CD4-positive, alpha-beta T cell (primary cell): ENCODE results near the gene KCNQ1OT1. TPM values are rescaled to one million over a fixed set of nuclear protein-coding genes. Genes with fewer than 3 reads are reported as not detected.

Experiments used
- ATAC-seq: fragments of 200-7000 bp; cut with Tn5 transposase; one replicate; pipeline ENCODE4 v1.10.0; 2022; ENCODE audit warnings: mild to moderate bottlenecking; ENCODE audit not compliant: poor library complexity
- CTCF ChIA-PET: fragments of 350-600 bp; sonication (Branson Sonifier 250); formaldehyde crosslinking; loops from one replicate; lab custom pipeline; 2021; ENCODE audit warnings: antibody characterized with exemption, inconsistent platforms; lab: Charles Lee
- POLR2A ChIA-PET: fragments of 350-600 bp; sonication (Branson Sonifier 250); formaldehyde crosslinking; loops from one replicate; lab custom pipeline; 2021; ENCODE audit warnings: antibody characterized with exemption, inconsistent platforms; lab: Charles Lee
- DNase-seq, 14 experiments: peaks; one replicate each; pipeline ENCODE4 v3.0.0-alpha.2; 2013 to 2020; ENCODE audit warnings: mixed read lengths in 2 of 14
- H3K27ac ChIP-seq, 2 donors: one replicate each; pipeline versions ENCODE4 v1.5.1 to v1.7.0; 2013; ENCODE audit warnings: low read length in 2 of 2, low read depth in 1 of 2, mild to moderate bottlenecking in 1 of 2
- H3K27me3 ChIP-seq, 2 experiments: 1 replicate in 1 of 2; 2 replicates in 1 of 2; pipeline versions ENCODE4 v1.6.1 to v1.7.0; 2013; ENCODE audit warnings: low read length in 2 of 2, control low read depth in 1 of 2, mild to moderate bottlenecking in 1 of 2, moderate library complexity in 1 of 2; ENCODE audit not compliant: insufficient read depth in 2 of 2, control insufficient read depth in 1 of 2
- H3K36me3 ChIP-seq: one replicate; pipeline ENCODE4 v1.6.1; 2013; ENCODE audit warnings: low read length, control low read depth; ENCODE audit not compliant: insufficient read depth
- H3K4me1 ChIP-seq: one replicate; pipeline ENCODE4 v1.6.1; 2013; ENCODE audit warnings: low read length, control low read depth; ENCODE audit not compliant: insufficient read depth
- H3K4me3 ChIP-seq: one replicate; pipeline ENCODE4 v1.5.1; 2013; ENCODE audit warnings: mild to moderate bottlenecking, low read length, moderate library complexity
- H3K9me3 ChIP-seq, 2 experiments: 1 replicate in 1 of 2; 2 replicates in 1 of 2; pipeline versions ENCODE4 v1.6.1 to v1.7.0; 2013; ENCODE audit warnings: low read length in 2 of 2, mild to moderate bottlenecking in 2 of 2, control low read depth in 1 of 2, moderate library complexity in 1 of 2; ENCODE audit not compliant: control insufficient read depth in 1 of 2, insufficient read depth in 1 of 2
- H3K27ac Mint-ChIP-seq: one replicate; pipeline ENCODE4 v1.8.0; 2020; ENCODE audit warnings: mixed read lengths
- H3K27me3 Mint-ChIP-seq: one replicate; pipeline ENCODE4 v1.8.0; 2021; ENCODE audit warnings: mixed read lengths
- H3K36me3 Mint-ChIP-seq: one replicate; pipeline ENCODE4 v1.8.0; 2021; ENCODE audit warnings: low read depth, mixed read lengths
- H3K4me1 Mint-ChIP-seq: one replicate; pipeline ENCODE4 v1.8.0; 2021; ENCODE audit warnings: low read depth, mixed read lengths
- H3K4me3 Mint-ChIP-seq: one replicate; pipeline ENCODE4 v1.8.0; 2020; ENCODE audit warnings: mild to moderate bottlenecking, mixed read lengths
- H3K9me3 Mint-ChIP-seq: one replicate; pipeline ENCODE4 v1.8.0; 2020; ENCODE audit warnings: mixed read lengths
- CTCF ChIP-seq: fragments of 200-600 bp; IDR thresholded peaks from one replicate; pipeline ENCODE4 v1.8.0; 2022; ENCODE audit warnings: antibody characterized with exemption, mild to moderate bottlenecking
- intact Hi-C, 2 experiments: fragments of 100-400 bp; cut with DNase I in 1 of 2; cut with micrococcal nuclease in 1 of 2; formaldehyde crosslinking; loops; one replicate each; pipeline versions ENCODE4 v1.15.1 to v1.9.0; 2023 to 2025; cut with DNase I, micrococcal nuclease
- total RNA-seq, 174 experiments: library from RNA in 2 of 174; stranded (reverse) in 2 of 174; gene quantifications; one replicate each; pipeline ENCODE4 v1.2.3 and lab custom pipeline; 2021 to 2026

KCNQ1OT1 gene
- total RNA-seq, 2 experiments from 2014 or later: 0.17 to 0.22 TPM

GRCh38 chr11:2588809-2589537 lies 110.8 kb downstream of the KCNQ1OT1 start:
- no peak overlapping the region for H3K4me3 Mint-ChIP-seq
- CTCF ChIA-PET: no interaction called here
- intact Hi-C loops: no loop called here

GRCh38 chr11:2587976-2588748 lies 111.6 kb downstream of the KCNQ1OT1 start:
- Histone ChIP-seq H3K36me3 (peaks cover 30% of the 10 kb centered on the region), H3K27me3 (no peaks in the 10 kb centered on the region), H3K4me3 (no peak overlapping the region), H3K27ac (no peak overlapping the region), H3K4me1 (no peaks in the 10 kb centered on the region), H3K9me3 (peaks cover 0 to 16% of the 10 kb centered on the region in 2 experiments)
- no peak overlapping the region for H3K4me3 Mint-ChIP-seq
- DNase-seq (no peak), ATAC-seq (no peak)
- intact Hi-C loops: no loop called here
- ChIA-PET CTCF (no interaction called here), POLR2A (no interaction called here)
- H3K27ac Mint-ChIP-seq: no peak overlapping the region
- no peaks in the 10 kb centered on the region for H3K27me3 Mint-ChIP-seq
- TF ChIP-seq CTCF: no peak
- no peaks in the 10 kb centered on the region for H3K4me1 Mint-ChIP-seq
- peaks cover 51% of the 10 kb centered on the region for H3K36me3 Mint-ChIP-seq
- no peaks in the 10 kb centered on the region for H3K9me3 Mint-ChIP-seq

More at GRCh38 chr11:2588809-2589537, 110.8 kb downstream of the KCNQ1OT1 start:
- Mint-ChIP-seq H3K27me3 (no peaks in the 10 kb centered on the region), H3K27ac (no peak overlapping the region), H3K9me3 (no peaks in the 10 kb centered on the region), H3K36me3 (peaks cover 59% of the 10 kb centered on the region), H3K4me1 (no peaks in the 10 kb centered on the region)
- no peak overlapping the region for H3K4me3 ChIP-seq
- POLR2A ChIA-PET: no interaction called here
- H3K9me3 ChIP-seq: peaks cover 0 to 21% of the 10 kb centered on the region in 2 experiments
- no peaks in the 10 kb centered on the region for H3K4me1 ChIP-seq
- H3K36me3 ChIP-seq: peaks cover 30% of the 10 kb centered on the region
- H3K27ac ChIP-seq: no peak overlapping the region
- H3K27me3 ChIP-seq: no peaks in the 10 kb centered on the region
- ATAC-seq: no peak
- no peak for TF ChIP-seq CTCF
- peak in 1 of 14 experiments; percentile 16 for DNase-seq

- DNase-seq (peak in 1 of 14 experiments; percentile 27), ATAC-seq (no peak)
- Mint-ChIP-seq H3K4me3 (no peak overlapping the region), H3K36me3 (peaks cover 43% of the 10 kb centered on the region), H3K4me1 (no peaks in the 10 kb centered on the region), H3K9me3 (no peaks in the 10 kb centered on the region), H3K27me3 (no peaks in the 10 kb centered on the region), H3K27ac (no peak overlapping the region)
- CTCF ChIA-PET: no interaction called here
- intact Hi-C loops: no loop called here
- Histone ChIP-seq H3K4me3 (no peak overlapping the region), H3K27me3 (no peaks in the 10 kb centered on the region), H3K36me3 (peaks cover 30% of the 10 kb centered on the region), H3K9me3 (peaks cover 0 to 14% of the 10 kb centered on the region in 2 experiments), H3K27ac (no peak overlapping the region), H3K4me1 (no peaks in the 10 kb centered on the region)
- TF ChIP-seq CTCF: no peak
- POLR2A ChIA-PET: no interaction called here
These were observed 112.5 kb downstream of the KCNQ1OT1 start for GRCh38 chr11:2587132-2587930.
